Smooth muscle cell (in vitro differentiated cells): Measurements from ENCODE around the gene MRPL51. TPM values are rescaled to one million over a fixed set of nuclear protein-coding genes. Genes with fewer than 3 reads are reported as not detected.

Experiments used
- DNase-seq: peaks from one replicate; lab custom pipeline; 2025; ENCODE audit not compliant: unreplicated experiment; lab: John Stamatoyannopoulos, UW
- H2AFZ ChIP-seq: fragments of 200-600 bp; sonication (generic); 2 replicates; pipeline ENCODE4 v1.6.0; 2016; ENCODE audit warnings: antibody characterized with exemption, low read depth, mild to moderate bottlenecking
- H3F3A ChIP-seq: fragments of 200-600 bp; sonication (generic); 2 replicates; pipeline ENCODE4 v1.6.0; 2017; ENCODE audit warnings: antibody characterized with exemption, low read depth
- H3K27ac ChIP-seq: fragments of 200-600 bp; sonication (generic); 2 replicates; pipeline ENCODE4 v1.5.1; 2016; ENCODE audit warnings: low read depth, mild to moderate bottlenecking
- H3K27me3 ChIP-seq: fragments of 200-600 bp; sonication (generic); 2 replicates; pipeline ENCODE4 v1.6.1; 2016; ENCODE audit warnings: low read depth, mild to moderate bottlenecking
- H3K36me3 ChIP-seq: fragments of 200-600 bp; sonication (generic); 2 replicates; pipeline ENCODE4 v1.5.1; 2016; ENCODE audit warnings: low read depth
- H3K4me1 ChIP-seq: fragments of 200-600 bp; sonication (generic); 2 replicates; pipeline ENCODE4 v1.5.1; 2016; ENCODE audit warnings: low read depth
- H3K4me2 ChIP-seq: fragments of 200-600 bp; sonication (generic); 2 replicates; pipeline ENCODE4 v1.6.0; 2016; ENCODE audit warnings: mild to moderate bottlenecking
- H3K4me3 ChIP-seq: fragments of 200-600 bp; sonication (generic); 2 replicates; pipeline ENCODE4 v1.5.1; 2016; ENCODE audit warnings: mild to moderate bottlenecking
- H3K79me2 ChIP-seq: fragments of 200-600 bp; sonication (generic); 2 replicates; pipeline ENCODE4 v1.6.0; 2016; ENCODE audit warnings: low read depth, mild to moderate bottlenecking
- H3K9ac ChIP-seq: fragments of 200-600 bp; sonication (generic); 2 replicates; pipeline ENCODE4 v1.6.0; 2016; ENCODE audit warnings: low read depth
- H3K9me3 ChIP-seq: fragments of 200-600 bp; sonication (generic); replicated peaks from 2 replicates; pipeline ENCODE4 v1.5.1; 2016; ENCODE audit warnings: low read depth
- H4K20me1 ChIP-seq: fragments of 200-600 bp; sonication (generic); 2 replicates; pipeline ENCODE4 v1.6.0; 2016; ENCODE audit warnings: low read depth
- whole genome bisulfite sequencing: methylation state at CpG from one replicate; pipeline ENCODE4 v1.1.7; 2016; ENCODE audit warnings: low lambda C conversion rate; 5-methylcytosine and 5-hydroxymethylcytosine counted together
- polyA plus RNA-seq: library from polyadenylated mRNA; unstranded; fragments of >200 nt; fragmentation: Nextera tagmentation; extraction: Ambion mirVana; gene quantifications from 2 replicates; pipeline ENCODE4 v1.2.1, GENCODE V29; 2016
- total RNA-seq: library from RNA; depleted of rRNA; stranded (reverse); fragments of >200 nt; gene quantifications from 2 replicates; pipeline ENCODE4 v1.2.3, GENCODE V29; 2014
- TF ChIP-seq, protein P1 (sequence below): fragments of 200-600 bp; sonication (generic); IDR thresholded peaks from 2 replicates; pipeline ENCODE4 v1.5.1; 2017; ENCODE audit warnings: borderline replicate concordance, mild to moderate bottlenecking, antibody characterized with exemption; ENCODE audit not compliant: insufficient read depth, poor library complexity, severe bottlenecking

MRPL51 gene
- total and polyA plus RNA-seq, 2 experiments from 2014 or later = 126 to 364 TPM

- peak; percentile 79 for DNase-seq
These were observed 40.0 kb upstream of the MRPL51 start for GRCh38 chr12:6532927-6533652.

GRCh38 chr12:6532051-6532926 is 39.2 kb upstream of the MRPL51 start:
- Histone ChIP-seq H3K4me1 (peaks cover 26% of the 10 kb centered on the region), H3K79me2 (peaks cover 28% of the 10 kb centered on the region), H4K20me1 (peaks cover 30% of the 10 kb centered on the region), H3K9ac (peak overlapping the region; percentile 84), H3F3A (peaks cover 50% of the 10 kb centered on the region), H3K27me3 (no peaks in the 10 kb centered on the region), H3K27ac (peak overlapping the region; percentile 96), H2AFZ (no peak overlapping the region), H3K4me3 (peak overlapping the region; percentile 93), H3K9me3 (no peaks in the 10 kb centered on the region), H3K4me2 (peak overlapping the region; percentile 91), H3K36me3 (peaks cover 6% of the 10 kb centered on the region)
- 7% methylated on average over 20 of the region's 20 CpGs for WGBS
- peak; percentile 54 for DNase-seq
- TF ChIP-seq, protein P1, sequence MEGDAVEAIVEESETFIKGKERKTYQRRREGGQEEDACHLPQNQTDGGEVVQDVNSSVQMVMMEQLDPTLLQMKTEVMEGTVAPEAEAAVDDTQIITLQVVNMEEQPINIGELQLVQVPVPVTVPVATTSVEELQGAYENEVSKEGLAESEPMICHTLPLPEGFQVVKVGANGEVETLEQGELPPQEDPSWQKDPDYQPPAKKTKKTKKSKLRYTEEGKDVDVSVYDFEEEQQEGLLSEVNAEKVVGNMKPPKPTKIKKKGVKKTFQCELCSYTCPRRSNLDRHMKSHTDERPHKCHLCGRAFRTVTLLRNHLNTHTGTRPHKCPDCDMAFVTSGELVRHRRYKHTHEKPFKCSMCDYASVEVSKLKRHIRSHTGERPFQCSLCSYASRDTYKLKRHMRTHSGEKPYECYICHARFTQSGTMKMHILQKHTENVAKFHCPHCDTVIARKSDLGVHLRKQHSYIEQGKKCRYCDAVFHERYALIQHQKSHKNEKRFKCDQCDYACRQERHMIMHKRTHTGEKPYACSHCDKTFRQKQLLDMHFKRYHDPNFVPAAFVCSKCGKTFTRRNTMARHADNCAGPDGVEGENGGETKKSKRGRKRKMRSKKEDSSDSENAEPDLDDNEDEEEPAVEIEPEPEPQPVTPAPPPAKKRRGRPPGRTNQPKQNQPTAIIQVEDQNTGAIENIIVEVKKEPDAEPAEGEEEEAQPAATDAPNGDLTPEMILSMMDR = no peak

More at GRCh38 chr12:6532927-6533652, 40.0 kb upstream of the MRPL51 start:
- Histone ChIP-seq H3K79me2 (peaks cover 30% of the 10 kb centered on the region), H3K27me3 (no peaks in the 10 kb centered on the region), H4K20me1 (peaks cover 38% of the 10 kb centered on the region), H3F3A (peaks cover 56% of the 10 kb centered on the region), H2AFZ (no peak overlapping the region), H3K4me2 (peak overlapping the region; percentile 91), H3K9ac (peak overlapping the region; percentile 84), H3K4me3 (peak overlapping the region; percentile 93), H3K4me1 (peaks cover 26% of the 10 kb centered on the region), H3K27ac (peak overlapping the region; percentile 96), H3K9me3 (no peaks in the 10 kb centered on the region), H3K36me3 (no peaks in the 10 kb centered on the region)
- WGBS = 1% methylated on average over 14 of the region's 14 CpGs
- TF ChIP-seq, protein P1 = no peak

DNA sequence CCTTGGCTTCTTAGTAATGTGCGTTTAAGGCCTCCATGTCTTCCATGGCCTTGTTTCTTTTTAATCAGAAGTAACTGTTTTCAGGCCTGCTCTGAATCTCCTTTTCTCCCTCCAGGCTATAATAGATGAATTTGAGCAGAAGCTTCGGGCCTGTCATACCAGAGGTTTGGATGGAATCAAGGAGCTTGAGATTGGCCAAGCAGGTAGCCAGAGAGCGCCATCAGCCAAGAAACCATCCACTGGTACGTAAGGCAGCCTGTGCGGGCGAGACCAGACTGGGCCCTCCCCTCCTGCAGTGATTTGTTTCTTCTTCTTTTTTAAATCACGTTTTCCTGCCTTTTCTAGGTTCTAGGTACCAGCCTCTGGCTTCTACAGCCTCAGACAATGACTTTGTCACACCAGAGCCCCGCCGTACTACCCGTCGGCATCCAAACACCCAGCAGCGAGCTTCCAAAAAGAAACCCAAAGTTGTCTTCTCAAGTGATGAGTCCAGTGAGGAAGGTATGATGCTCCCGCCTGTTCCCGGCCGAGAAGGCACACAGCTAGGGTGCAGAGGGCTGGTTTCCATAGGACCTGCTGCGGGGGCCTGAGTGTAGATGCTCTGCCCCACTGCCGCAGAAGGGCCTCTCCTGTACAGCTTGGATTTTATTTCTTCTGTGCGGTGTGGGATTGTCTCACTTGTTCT is 37.7 kb upstream of the MRPL51 start:
- H3K27ac ChIP-seq = peak overlapping the region; percentile 96
- H3K79me2 ChIP-seq = peaks cover 14% of the 10 kb centered on the region

More for the DNA sequence above, 37.7 kb upstream of the MRPL51 start:
- Histone ChIP-seq H3K9me3 (no peaks in the 10 kb centered on the region), H2AFZ (no peak overlapping the region), H4K20me1 (peaks cover 14% of the 10 kb centered on the region), H3K4me2 (no peak overlapping the region), H3K4me1 (peaks cover 16% of the 10 kb centered on the region), H3K36me3 (peaks cover 14% of the 10 kb centered on the region), H3F3A (peaks cover 34% of the 10 kb centered on the region), H3K27me3 (no peaks in the 10 kb centered on the region), H3K9ac (no peak overlapping the region), H3K4me3 (no peak overlapping the region)
- no peak for DNase-seq
- WGBS = 97% methylated on average over 18 of the region's 18 CpGs
- TF ChIP-seq, protein P1 = no peak
